OCI-LY1 (cell line): ENCODE data around the gene MRLN.

Source experiments
- EZH2 ChIP-seq: fragments of 200-600 bp; sonication (generic), shearing (Covaris generic); IDR thresholded peaks from 2 replicates; pipeline ENCODE4 v1.8.0; 2017; ENCODE audit warnings: borderline replicate concordance, mixed run types, mild to moderate bottlenecking, antibody characterized with exemption, low read length, moderate library complexity, mixed read lengths
- TF ChIP-seq, protein P1 (sequence below): fragments of 200-600 bp; sonication (generic), shearing (Covaris generic); IDR thresholded peaks from 2 replicates; pipeline ENCODE4 v1.5.1; 2017; ENCODE audit warnings: mild to moderate bottlenecking, antibody characterized with exemption, low read length, moderate library complexity, mixed read lengths

DNA sequence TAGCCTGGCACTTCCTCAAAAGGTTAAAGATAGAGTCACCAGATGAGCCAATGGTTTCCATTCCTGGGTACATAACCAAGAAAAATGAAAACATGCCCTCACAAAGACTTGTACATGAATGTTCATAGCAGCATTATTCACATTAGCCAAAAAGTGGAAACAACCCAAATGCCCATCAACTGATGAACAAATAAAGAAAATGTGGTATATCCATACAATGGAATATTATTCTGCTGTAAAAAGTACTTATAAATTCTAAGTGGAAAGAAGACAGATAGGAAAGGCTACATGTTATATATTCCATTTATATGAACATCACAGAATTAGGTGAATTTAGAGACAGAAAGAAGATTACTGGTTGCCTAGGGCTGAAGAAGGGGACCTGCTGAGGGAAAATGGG, 32.9 kb downstream of the MRLN start:
- TF ChIP-seq, protein P1, sequence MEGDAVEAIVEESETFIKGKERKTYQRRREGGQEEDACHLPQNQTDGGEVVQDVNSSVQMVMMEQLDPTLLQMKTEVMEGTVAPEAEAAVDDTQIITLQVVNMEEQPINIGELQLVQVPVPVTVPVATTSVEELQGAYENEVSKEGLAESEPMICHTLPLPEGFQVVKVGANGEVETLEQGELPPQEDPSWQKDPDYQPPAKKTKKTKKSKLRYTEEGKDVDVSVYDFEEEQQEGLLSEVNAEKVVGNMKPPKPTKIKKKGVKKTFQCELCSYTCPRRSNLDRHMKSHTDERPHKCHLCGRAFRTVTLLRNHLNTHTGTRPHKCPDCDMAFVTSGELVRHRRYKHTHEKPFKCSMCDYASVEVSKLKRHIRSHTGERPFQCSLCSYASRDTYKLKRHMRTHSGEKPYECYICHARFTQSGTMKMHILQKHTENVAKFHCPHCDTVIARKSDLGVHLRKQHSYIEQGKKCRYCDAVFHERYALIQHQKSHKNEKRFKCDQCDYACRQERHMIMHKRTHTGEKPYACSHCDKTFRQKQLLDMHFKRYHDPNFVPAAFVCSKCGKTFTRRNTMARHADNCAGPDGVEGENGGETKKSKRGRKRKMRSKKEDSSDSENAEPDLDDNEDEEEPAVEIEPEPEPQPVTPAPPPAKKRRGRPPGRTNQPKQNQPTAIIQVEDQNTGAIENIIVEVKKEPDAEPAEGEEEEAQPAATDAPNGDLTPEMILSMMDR, result no peak
- no peak for TF ChIP-seq EZH2
